ENCODE results near the gene BTBD18. TPM values are rescaled to one million over a fixed set of nuclear protein-coding genes. Genes with fewer than 3 reads are reported as not detected.

The BTBD18 gene
- total RNA-seq, 1 donor from 2014 or later = not detected

DNA sequence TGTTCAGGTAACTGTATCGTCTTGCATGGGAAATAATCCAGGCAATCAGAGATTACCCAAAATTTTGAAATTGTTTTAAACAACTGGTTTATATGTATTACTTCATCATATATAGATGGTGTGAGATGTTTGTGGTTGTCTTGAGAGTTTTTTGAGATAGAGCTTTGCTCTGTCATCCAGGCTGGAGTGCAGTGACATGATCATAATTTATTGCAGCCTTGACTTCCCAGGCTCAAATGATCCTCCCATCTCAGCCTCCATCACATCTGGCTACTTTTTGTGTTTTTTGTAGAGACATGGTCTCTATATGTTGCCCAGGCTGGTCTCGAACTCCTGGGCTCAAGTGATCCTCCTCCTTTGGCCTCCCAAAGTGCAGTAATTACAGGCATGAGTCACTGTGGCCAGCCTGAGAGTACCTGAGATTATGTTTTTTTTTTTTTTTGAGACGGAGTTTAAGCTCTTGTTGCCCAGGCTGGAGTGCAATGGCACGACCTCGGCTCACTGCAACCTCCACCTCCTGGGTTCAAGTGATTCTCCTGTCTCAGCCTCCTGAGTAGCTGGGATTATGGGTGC, 21.5 kb upstream of the BTBD18 start:
- no peak for DNase-seq

DNA sequence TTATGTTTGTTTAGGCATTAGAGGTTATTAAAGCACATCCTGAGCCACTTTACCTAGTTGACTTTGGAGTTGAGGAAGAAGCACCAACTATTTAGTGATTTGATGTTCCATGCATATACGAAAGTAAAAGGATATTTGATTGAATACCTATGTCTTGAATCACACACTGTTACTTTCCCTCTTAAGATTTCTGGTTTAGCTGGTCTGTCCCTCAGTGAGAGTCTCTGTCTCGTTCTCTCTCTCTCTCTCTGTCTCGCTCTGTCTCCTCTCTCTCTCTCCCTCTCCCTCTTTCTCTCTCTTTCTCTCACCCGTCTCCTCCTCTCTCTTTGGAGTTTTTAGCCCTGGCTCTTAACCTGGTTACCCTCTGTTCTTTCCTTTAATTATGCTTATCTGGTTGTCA, 20.9 kb upstream of the BTBD18 start:
- DNase-seq = no peak

DNA sequence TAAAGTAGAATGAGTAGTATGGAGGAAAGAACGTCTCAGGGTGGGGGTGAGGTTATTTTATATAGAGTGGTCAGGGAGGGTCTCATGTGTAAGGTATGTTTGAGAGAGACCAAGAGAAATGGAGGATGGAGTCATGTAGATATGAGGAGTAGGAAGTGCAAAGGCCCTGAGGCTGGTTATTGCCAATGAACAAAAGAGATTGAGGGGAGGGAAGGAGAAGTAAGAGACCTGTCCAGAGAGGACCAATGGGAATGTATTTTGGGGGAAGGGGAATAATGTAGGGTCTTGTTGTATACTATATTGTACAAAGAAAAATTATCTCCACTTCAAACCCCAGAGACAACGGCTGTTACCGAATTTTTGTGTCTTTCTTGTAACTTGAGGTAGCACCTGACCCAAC, 19.7 kb upstream of the BTBD18 start:
- no peak for DNase-seq

DNA sequence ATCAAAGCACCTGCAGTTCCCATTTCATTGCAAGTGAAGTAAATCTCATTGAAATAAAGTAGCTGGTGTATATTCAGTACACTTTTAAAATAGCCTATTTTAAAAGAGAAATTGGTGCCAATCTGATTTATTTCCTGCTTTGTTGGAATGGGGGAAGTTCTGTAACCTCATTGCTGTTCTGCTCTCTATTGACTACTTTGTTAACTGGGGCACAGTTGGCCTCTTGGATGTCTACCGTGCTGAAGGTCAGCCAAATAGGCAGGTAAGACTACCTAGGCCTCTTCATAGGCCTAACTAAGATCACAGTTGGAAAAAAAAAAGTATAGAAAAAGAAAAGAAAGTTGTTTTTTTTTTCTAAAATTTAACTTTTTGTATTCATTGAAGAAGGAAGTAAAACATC, 19.2 kb upstream of the BTBD18 start:
- DNase-seq = no peak

DNA sequence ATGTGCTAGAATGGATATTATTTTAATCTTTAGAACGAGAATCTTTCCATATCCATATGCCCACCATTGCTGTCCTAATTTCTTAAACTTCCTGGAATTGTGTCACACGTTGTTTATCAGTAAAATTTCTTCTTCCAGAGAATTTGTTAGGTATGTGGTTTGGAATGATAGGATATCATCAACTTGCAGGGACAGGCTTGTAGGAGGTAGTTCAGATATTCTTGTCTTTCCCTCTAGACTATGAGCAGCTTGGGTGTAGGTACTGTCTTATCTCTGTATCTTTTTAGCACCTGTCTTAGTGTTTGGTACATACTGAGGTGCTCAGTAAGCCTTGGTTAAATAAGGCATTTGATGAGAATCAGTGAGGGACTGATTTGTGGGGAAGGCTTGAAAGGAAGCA, 13.4 kb upstream of the BTBD18 start:
- DNase-seq = no peak

DNA sequence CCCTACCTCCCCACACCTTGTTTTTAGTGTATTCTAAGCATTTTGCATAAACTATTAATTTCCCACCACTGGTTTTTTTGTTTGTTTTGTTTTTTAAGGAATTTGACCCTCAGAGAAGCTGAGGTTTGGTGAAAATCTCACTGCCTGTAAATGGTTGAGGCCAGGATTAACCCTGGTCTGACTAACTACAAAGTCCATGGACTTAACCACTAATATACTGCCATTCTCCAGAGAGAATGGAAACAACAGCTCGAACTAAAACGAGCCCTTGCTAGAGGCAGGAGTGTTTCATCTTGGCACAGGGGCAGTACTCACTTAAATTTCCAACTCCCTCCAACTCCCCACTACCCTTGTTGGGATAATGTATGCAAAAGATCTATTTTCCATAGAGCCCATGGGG, 12.9 kb upstream of the BTBD18 start:
- DNase-seq = peak; percentile 23

DNA sequence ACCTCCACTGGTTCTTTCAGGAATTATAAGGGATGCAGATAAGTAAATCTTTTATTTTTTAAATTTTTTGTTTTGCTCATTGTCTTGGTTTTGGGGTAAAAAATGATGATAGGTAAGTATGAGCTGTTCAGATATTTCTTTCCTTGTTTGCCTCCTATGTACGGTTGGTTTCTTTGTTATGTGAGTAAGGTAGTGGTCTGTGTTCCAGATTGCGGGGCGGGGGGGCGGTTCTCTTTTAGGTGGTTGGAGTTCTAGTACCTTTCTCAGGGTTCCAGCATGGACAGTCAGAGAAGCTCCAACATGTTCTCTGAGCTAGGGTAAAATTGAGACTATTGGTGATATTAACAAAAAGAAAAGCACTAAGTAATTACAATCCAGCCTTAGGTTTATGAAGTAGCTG, 12.4 kb upstream of the BTBD18 start:
- no peak for DNase-seq

DNA sequence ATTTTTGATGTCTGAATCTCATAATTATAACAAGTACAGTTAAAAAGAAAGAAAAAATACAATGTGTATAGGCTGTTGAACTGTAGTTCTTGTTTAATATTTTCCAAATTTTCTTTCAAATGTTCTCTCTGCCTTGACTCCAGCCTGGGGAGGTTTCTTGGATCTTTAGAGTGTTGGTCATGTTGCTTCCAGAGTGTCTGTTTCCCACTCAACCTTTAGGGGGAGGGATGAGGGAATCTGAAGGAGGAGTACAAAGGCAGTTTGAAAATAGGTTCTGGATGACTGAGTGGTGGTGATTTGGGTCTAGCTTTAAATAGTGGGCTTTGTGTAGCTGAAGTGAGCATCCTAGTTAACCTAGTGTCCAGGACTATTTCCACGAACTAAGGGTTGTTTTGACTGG, 11.9 kb upstream of the BTBD18 start:
- peak; percentile 75 for DNase-seq

DNA sequence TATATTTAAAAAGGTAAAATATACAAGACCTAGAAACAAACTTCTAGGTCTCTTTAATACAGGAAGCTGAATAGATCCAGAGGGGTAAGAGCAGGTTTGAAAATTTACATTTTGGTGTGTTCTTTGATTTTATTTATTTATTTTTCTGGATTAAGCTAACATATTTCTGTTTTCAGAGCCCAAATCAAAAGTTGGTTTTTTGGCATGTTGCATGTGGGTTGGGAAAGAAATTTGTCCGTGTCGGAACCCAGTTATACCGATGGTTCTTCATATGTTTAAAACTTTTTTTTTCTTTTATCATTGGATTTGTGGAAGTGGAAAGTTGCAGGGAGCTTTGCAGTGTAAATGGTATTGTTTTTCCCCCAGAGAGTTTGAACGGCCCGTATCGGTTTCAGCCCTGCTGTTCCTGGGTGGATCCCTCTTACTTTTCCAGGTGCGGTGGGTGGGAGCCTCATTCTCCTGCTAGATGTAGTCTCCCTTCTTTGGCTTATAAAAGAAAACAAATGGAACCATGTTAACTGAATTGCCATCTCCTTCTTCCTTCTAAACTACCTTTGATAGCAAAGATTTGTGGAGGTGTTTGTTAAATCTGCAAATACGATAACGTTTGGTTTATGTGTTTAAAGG, 10.7 kb upstream of the BTBD18 start:
- DNase-seq = peak; percentile 34

DNA sequence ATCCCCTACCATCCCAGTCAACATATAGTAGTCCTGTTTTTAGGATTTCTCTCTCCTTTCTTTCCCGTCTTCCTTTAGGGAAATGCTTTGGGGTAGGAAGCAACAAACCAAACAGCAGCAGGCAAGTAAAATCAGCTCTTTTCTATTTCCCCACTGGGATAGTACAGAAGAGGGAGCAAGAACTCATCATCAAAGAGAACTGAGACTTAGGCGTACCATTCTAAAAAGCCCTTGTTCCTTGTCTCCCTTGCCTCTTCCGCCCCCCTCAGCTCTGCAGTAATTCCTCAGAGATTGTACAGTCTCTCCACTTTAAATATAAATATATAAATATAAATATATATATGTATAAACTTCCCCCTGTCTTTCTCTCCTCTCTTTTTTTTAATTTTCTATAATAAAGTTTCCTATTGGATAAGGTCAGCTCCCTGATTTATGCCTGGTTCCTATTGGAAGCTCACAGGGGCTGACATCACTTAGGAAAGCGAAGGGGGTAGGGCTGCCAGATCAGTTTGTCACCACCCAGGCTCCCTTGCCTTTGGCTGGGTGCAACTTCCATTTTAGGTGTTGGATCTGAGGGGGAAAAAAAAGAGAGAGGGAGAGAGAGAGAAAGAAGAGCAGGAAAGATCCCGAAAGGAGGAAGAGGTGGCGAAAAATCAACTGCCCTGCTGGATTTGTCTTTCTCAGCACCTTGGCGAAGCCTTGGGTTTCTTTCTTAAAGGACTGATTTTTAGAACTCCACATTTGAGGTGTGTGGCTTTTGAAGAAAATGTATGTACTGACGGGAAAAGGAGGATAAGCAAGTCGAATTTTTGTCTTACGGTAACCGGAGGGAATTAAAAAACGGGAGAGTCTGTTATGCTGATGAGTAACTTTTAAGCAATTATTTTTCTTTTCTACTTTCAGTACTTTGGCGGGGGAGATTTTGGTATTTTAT, 9.9 kb upstream of the BTBD18 start, which contains the start of gene CTNND1:
Gene CTNND1, plus strand, starts transcription at position 502 of the 934 bp plus-strand sequence. CDS start 29,677 bp downstream, outside the sequence.
- peak; percentile 98 for DNase-seq

DNA sequence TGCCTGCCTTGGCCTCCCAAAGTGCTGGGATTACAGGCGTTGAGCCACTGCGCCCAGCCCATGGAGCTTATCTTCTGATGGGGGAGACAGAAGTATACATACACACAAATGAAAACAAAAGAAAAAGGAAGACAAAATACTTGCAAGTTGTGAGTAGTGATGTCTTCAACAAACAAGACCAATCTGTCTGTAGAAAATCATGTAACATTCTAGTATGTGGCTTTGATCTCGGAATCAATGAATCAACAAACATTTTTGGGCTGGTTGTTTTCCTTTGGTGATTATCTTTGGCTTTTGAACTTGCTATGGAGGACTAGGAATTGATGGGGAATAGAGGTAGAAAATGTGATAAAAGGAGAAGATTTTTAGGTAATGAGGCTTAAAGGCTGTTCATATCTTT, 6.6 kb upstream of the BTBD18 start:
- DNase-seq = no peak

DNA sequence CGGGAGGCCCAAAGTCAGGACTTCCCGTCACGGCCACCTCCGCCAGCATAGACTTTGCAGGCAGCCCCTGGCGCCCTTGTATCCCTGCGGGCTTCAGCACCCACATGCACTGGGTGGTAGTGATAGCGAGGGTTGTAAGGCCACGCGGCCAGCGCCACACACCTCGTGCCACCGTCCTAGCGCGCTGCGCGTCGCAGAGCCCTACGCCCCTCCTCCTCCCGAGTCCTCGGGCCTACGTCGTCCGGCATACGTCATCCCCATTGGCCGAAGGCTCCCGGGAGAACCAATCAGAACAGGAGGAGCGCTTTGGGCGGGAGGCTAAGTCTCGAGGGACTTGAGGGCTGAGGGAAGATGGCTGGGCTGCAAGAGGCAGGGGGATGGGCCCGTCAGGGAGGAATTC, 1.3 kb upstream of the BTBD18 start:
- no peak for DNase-seq

DNA sequence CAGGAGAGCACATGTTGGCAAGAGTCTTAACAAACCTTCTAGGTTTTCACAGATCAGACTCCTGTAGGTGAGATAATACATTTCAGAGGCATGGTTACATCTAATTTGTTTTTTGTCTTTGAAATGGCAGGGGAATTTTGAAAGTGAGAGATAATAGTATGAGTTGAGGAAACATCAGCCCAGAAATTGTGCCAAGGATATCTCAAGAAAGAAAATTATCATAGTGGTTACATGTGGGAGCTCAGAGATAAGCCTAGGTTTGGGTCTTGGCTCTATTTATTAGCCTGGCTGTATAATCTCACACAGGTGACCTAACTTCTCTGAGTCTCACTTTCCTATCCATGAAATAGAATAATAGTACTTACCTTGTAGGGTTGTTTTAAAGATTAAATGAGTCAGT, 443 bp downstream of the BTBD18 start:
- no peak for DNase-seq

DNA sequence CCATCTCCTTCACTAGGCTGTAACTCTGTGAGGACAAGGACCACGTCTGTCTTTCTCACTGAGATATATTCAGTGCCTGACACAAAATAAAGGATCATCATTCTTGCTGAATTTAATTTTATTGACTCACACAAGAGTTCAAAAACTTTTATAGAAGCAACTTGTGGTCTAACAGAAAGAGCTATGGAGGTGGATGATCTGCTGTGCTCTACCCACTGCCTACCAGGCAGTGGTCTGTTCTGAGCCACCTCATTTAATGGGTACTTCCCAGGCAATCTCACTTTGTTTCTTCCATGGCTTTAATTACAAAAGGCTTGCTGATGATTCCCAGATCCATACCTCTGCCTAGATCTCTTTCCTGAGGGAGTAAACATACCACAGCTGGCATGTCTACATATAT, 4.7 kb downstream of the BTBD18 start:
- DNase-seq = no peak

DNA sequence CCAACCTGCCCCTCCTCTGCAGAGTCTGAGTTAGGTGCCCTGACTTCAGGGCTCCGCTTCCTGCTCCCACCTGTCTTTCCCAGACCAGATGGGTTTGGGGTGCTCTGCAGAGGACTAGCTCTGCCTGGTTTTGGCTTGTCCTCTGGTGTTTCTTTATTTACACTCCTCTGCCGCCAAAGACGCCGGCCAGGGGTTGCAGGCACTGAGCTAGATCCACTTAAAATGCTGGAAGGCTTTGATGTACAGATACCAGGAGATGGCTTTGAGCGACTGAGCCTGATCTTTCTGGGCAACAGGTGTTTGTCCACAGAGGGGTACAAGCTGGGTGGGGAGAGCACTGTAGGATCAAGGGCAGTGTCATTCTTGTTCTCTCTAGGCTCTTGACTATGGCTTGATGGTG, 6.4 kb downstream of the BTBD18 start:
- DNase-seq = no peak

DNA sequence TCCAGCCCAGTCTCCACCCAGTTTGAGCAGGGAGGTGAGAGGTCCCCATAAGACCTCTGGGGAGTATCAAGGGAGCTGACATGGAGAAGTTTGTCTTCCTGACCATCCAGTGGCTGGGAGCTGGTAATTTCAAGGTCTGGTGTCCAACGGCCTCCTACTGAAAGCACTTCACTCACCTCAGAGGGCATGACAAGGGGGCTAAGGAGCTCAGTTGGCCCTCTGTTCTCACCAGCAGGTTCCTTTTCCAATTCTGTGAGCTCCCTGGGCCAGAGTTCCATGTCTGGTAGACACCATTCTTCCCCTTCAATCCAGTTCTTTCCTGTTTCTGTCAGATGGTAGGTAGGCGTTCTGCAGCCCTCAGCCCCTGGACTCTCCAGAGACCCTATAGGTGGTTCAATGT, 7.3 kb downstream of the BTBD18 start:
- DNase-seq = no peak

DNA sequence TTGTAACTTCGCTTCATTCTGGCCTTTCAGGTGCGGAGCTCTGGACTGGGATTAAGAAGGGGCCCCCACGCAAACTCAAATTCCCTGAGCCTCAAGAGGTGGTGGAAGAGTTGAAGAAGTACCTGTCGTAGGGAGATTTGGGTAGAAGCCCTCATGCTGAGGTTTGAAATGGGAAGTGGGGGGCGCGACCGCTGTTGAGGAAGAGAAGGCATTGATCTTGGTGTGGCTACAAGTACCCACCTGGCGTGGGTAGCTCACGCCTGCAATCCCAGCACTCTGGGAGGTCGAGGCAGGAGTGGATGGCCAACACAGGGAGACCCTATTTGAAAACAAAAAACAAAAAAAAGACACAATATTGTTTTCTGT, 9.5 kb downstream of the BTBD18 start:
- DNase-seq = no peak

DNA sequence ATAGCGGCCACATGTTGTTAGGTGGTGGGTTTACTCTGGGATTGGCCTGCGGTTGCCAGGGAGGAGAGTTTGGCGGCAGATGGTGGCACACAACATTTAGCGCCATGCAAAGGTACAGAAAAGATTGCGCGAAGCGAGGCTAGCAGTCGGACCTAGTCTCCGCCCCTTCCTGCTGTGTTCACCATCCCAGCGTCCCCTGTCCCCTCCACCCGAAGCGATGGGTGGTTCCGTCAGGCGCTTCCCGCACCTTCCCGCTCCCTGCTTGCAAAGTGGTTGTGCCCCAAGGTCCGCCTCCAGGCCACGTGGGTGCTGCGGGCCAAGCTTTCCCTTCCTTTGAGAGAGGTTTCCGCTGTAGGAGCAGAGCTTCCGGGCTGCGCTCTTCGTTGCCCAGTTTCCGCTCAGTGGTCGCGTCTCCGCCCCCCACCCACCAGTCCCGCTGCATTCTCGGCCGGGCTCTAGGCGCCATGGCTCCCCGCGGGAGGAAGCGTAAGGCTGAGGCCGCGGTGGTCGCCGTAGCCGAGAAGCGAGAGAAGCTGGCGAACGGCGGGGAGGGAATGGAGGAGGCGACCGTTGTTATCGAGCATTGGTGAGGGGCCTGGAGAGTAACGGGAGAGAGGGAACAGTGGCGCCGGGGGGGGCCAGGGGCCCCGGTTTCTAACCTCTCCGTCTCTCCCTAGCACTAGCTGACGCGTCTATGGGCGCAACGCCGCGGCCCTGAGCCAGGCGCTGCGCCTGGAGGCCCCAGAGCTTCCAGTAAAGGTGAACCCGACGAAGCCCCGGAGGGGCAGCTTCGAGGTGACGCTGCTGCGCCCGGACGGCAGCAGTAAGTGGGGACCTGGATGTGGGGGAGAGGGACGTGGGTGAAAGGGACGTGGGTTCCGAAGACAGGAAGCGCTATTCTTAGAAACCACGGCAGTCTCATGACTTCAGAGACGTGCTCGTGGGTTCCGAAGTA, 10.2 kb downstream of the BTBD18 start, which contains the start of gene SELENOH:
Gene SELENOH, plus strand, starts transcription at position 360 of the 955 bp plus-strand sequence. Its CDS starts 105 bp downstream, at position 465.
- peak; percentile 99 for DNase-seq

DNA sequence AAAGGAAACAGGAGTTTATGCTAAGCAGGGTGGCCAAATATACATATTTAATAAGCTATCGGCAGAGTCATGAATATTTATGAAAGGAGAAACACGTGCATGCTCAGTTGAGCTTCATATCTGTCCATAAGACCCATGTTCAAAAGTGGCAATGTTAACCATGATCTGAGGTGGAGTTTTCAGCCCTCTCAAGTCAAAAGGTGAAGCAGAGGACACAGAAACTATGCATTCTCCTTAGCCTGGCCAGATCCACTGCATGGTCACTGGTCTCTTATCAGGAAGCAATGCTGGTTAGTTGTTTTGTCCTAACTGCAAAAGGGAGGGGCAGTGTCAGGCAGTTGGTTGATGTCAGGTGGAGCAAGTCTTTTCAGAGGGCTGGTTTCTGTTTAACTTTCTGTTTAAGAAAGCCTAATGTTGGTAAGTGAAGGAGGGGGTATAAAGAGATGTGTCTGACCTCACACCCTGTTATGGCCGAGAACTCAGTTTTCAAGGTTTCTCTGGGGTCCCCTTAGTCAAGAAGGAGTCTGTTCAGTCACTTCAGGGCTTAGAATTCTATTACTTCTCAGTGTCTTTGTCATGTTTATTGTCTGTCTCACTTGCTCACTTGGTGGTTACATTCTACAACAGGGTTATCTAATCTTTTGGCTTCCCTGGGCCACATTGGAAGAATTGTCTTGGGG, 15.9 kb downstream of the BTBD18 start:
- no peak for DNase-seq

DNA sequence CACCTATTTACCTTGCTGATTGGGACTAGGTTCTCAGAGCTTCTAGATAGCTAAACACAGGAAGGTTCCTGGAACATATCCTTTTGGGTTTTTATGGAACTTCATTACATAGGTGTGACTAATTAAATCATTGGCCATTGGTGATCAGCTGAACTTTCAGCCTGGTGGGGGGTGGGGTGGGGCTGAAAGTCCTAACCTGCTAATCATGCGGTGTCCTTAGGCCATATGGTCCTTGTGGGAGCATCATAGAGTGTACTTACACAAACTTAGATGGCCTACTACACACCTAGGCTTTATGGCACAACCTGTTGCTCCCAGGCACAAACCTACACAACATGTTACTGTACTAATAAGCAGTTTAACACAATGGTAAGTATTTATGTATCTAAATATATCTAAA, 19.0 kb downstream of the BTBD18 start:
- DNase-seq = no peak

DNA sequence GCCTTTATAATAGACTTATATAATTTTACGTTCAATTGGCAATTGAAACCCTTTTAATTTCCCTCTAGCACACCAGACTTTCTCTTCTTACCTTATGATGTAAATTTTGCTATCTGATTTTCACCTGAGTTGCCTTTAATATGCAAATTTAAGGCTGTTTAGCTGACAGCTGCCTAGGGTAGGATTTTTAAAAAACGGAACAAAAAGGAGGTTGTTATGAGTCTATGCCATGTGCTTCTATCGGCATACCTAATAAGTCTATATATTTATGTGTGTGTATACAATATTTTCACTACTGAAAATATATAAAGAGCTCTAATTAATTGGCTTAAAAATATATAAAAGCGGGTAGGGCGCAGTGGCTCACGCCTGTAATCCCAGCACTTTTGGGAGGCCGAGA, 22.1 kb downstream of the BTBD18 start:
- no peak for DNase-seq

DNA sequence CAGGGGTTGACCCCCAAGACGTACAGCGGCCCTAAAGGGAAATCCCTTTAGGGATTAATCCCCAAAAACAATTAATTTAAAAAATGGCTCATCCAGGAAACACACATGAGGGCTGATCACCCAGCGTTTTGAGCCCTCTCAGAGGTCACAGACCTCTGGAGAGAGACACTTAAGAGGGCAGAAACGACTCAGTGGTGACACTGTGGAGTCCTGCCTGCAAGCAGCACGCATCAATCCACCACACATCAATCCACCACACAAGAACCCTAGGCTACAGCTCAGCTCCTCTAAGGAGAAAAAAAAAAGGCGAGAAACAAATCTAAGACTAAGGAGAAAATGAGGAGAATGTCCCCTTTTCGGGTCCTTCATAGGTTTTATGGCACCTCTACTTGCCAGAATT, 22.8 kb downstream of the BTBD18 start:
- DNase-seq = no peak

Data from dermis blood vessel endothelial cell (primary cell).